CD4-positive, alpha-beta T cell treated with Interleukin-21 for 1 hour (primary cell): Measurements from ENCODE around the gene TADA3.

ENCODE experiments used
- DNase-seq: peaks from one replicate; pipeline ENCODE4 v3.0.0-alpha.2; 2020

The TADA3 gene

DNA sequence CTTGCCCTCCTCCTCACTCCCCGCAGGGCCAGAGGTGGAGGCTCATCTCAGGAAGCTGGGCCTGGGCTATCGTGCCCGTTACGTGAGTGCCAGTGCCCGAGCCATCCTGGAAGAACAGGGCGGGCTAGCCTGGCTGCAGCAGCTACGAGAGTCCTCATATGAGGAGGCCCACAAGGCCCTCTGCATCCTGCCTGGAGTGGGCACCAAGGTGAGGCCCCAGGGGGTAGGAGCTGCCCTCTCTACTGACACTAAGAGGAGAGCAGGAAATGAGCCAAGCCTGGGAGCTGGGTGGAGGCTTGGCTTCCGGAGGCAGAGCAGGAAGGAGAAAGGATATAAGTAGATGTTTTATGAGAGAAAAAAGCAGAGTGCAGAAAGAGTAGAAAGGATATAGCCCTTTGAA is 37.6 kb downstream of the TADA3 start:
- DNase-seq: no peak

DNA sequence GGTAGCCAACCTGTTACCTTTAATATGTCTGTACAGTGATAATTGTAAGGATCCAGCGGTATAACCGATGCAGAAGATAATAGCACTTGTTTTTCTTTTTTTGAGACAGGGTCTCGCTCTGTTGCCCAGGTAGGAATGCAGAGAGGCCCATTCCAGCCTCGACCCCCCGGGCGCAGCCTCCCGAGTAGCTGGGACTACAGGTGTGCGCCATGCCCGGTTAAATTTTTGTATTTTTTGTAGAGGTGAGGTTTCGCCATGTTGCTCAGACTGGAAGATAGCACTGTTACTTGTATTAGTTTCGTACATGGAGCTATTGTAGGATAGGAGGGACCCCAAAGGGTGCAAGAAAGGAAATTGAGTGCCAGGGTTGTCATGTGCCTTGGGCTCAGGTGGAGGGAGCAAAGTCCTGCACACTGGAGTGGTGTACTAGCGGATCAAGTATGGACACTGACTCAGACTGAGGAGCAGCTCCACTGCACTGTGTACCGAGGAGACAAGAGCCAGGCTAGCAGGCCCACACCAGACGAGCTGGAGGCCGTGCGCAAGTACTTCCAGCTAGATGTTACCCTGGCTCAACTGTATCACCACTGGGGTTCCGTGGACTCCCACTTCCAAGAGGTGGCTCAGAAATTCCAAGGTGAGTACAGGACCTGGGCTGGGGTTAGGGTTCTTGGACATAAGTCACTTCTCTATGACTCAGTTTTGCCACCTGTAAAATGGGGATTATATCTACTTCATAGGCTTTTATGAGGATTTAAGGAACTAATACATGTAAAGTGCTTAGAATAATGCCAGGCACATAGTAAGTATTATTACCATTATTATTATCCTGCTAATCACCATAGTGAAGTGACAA is 41.5 kb downstream of the TADA3 start:
- DNase-seq: no peak

DNA sequence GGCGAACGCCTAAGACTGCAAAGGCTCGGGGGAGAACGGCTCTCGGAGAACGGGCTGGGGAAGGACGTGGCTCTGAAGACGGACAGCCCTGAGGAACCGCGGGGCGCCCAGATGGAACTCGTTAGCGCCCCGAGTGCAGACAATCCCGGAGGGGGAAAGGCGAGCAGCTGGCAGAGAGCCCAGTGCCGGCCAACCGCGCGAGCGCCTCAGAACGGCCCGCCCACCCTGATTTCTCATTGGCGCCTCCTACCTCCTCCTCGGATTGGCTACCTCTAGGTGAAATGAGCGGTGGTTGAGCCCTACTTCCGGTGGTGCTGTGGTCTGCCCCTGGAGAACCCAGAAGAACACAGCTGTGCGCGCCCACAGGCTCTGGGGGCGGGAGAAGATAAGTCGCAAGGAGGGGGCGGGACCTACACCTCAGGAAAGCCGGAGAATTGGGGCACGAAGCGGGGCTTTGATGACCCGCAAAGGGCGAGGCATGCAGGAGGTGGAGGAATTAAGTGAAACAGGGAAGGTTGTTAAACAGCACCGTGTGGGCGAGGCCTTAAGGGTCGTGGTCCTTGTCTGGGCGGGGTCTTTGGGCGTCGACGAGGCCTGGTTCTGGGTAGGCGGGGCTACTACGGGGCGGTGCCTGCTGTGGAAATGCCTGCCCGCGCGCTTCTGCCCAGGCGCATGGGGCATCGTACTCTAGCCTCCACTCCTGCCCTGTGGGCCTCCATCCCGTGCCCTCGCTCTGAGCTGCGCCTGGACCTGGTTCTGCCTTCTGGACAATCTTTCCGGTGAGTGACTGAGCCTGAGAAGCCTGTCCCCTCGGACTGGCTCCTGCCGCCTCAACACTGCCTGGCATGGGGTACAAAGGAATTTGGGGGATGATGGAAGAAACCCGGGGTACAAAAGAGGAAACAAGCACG is 42.4 kb downstream of the TADA3 start, which contains the start of gene OGG1:
Gene OGG1 (plus strand): TSS at position 308 of the 911 bp plus-strand sequence. CDS start 335 bp downstream, at position 643.
- peak; percentile 96 for DNase-seq

DNA sequence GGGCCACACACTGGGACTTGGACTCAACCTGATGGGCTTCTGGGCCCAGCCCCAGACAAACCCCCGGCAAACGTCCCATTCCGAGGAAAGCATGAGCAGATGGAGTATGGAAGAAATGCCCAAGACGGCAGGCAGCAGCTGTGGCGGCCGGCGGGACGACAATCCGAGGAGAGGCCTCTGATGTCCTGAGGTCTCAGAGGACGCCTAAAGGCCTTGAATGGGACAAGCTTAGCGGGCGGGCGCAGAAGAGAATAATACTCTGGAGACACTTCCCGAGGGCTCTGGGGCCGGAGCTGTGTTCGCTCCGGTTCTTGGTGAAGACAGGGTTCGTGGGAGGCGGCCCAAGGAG is 43.0 kb downstream of the TADA3 start:
- no peak for DNase-seq

DNA sequence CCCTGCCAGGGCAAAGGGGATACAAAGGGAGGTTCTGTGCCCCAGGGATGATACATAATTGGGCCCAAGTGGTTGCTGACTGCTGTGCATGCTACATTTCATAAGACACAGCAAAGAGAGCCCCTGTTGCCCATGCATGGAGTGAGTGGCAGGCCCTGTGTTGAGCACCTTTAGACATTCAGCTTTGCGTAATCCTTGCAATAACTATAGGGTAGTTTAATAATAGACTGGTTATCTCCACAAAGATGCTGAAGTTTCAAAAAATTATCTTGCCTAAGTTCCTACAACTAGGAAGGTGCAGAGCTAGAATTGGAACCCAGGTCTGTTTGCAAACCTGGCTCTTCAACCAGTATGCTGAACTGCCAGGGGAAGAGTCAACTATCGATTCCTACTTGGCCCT is 44.2 kb downstream of the TADA3 start:
- no peak for DNase-seq

DNA sequence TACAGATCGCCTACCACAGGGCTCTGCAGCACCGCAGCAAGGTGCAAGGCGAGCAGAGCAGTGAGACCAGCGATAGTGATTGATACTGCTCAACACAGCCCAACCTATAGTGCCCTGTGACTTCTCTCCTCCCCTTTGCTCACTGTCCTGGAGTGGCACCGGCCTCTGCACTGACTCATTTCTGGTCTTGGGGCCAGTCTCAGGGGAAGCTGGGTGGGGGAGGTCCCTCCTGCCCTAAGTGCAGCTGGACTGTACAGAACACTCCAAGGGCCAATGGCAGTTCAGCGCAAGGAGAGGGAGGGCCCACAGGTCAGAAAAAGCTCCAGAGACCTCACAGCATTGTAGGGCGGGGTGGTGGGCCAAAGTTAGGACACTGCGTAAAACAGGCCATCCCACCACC is 45.0 kb downstream of the TADA3 start:
- DNase-seq: no peak

DNA sequence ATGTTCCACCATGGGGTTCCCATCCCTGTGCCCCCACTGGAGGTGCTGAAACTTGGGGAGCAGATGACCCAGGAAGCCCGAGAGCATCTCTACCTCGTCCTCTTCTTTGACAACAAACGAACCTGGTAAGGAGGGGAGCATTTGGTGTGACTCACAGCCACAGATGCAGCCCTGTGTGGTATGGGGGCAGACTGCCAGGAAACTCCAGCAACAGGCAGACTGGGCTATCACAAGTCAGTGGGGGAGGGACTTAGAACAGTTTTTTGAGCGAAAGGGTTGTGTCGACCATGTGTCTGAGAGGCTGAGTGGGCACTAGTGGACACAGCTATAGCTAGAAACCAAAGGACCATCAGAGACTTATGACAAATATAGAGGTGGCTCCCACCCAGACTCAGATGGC is 45.9 kb downstream of the TADA3 start:
- DNase-seq: no peak

DNA sequence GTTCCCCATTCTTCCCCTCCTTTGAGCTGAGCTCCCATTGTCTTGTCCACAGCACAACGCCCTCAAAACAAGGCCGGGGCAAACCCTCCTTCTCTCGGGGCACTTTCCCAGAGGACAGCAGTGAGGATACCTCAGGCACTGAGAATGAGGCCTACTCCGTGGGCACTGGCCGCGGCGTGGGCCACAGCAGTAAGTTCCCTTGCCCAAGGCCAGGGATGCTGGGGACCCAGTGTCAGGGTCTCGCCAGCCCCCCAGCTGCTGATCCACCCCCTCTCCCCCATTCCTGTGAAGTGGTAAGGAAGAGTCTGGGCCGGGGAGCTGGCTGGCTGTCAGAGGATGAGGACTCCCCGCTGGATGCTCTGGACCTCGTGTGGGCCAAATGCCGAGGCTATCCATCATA is 46.8 kb downstream of the TADA3 start:
- DNase-seq: no peak

DNA sequence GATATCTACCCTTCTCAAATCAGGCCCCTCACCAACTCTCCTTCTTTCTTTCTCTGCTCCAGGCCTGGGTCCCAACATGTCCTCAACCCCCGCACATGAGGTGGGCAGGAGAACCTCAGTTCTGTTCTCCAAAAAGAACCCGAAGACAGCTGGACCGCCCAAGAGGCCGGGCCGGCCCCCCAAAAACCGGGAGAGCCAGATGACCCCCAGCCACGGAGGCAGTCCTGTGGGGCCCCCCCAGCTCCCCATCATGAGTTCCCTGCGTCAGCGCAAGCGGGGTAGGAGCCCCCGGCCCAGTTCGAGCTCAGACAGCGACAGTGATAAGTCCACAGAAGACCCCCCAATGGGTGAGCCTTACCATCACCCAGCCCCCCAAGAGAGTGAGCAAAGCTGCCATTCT is 48.1 kb downstream of the TADA3 start:
- DNase-seq: no peak

DNA sequence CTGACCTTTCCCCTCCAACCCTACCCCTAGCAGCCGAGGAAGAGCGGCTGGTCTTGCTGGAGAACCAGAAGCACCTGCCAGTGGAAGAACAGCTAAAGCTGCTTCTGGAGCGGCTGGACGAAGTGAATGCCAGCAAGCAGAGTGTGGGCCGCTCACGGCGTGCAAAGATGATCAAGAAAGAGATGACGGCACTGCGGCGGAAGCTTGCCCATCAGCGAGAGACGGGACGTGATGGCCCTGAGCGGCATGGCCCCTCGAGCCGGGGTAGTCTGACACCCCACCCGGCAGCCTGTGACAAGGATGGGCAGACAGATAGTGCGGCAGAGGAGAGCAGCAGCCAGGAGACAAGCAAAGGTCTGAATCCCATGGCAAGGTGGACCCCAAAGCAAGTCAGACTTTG is 48.7 kb downstream of the TADA3 start:
- DNase-seq: no peak

DNA sequence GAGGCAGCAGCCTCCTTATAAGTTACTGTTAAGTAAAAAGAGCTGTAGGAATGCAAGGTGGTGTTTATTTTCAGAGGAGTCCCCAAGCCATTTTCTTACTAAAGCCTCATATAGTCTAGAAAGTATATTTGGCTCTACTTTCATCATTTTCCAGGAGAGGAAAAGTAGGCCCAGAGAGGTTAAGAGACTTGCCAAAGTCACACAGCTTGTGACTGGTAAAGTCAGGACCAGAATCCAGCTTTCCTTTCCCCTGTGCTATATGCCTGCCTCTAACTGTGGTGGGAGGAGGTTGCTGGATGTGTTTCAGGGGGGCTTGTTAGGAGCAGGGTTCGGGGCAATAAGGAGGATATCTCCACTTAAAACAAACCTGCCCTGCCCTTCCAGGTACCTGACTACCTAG is 49.7 kb downstream of the TADA3 start:
- DNase-seq: no peak

DNA sequence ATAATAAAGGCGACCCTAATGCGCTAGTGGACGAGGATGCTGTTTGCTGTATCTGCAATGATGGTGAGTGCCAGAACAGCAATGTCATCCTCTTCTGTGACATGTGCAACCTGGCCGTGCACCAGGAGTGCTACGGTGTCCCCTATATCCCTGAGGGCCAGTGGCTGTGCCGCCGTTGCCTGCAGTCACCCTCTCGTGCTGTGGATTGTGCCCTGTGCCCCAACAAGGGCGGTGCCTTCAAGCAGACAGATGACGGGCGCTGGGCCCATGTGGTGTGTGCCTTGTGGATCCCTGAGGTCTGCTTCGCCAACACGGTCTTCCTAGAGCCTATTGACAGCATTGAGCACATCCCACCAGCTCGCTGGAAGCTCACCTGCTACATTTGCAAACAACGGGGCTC is 53.1 kb downstream of the TADA3 start:
- no peak for DNase-seq

DNA sequence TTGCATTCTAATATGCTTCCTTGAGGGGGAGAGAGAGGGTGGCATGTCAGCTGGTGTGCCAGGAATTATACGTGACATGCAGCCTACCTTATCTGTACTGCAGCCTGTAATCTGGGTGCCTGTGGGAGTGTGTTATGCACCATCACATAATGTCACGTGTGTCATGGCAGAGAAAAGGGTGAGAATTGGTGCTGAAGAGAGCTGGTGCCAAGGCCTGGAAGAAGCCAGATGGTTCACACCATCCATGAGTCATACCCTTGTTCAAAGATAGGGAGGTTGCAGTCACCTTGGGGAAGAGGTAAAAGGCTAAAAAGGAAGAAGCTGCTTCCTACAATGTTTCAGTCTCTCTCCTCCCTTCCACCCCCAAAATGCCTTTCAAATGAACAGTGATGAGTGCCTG is 55.4 kb downstream of the TADA3 start:
- DNase-seq: no peak

DNA sequence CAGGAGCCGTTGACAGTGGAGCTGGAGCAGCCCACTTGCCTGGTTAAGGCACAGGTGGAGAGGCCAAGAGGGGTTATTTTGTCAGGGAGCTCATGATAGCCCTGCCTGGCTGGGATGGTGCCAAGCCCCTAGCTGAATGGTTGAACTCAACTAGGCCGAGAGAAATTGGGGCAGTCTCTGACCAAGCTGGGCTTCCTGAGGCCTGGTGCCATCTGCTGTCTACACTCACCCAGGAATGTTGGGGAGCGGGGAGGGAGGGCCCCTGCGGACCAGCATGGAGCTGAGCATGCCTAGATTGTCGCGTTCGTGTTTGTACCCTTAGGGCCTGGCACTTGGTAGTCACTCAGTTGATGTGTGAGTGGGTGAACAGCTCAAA is 59.5 kb downstream of the TADA3 start:
- no peak for DNase-seq

DNA sequence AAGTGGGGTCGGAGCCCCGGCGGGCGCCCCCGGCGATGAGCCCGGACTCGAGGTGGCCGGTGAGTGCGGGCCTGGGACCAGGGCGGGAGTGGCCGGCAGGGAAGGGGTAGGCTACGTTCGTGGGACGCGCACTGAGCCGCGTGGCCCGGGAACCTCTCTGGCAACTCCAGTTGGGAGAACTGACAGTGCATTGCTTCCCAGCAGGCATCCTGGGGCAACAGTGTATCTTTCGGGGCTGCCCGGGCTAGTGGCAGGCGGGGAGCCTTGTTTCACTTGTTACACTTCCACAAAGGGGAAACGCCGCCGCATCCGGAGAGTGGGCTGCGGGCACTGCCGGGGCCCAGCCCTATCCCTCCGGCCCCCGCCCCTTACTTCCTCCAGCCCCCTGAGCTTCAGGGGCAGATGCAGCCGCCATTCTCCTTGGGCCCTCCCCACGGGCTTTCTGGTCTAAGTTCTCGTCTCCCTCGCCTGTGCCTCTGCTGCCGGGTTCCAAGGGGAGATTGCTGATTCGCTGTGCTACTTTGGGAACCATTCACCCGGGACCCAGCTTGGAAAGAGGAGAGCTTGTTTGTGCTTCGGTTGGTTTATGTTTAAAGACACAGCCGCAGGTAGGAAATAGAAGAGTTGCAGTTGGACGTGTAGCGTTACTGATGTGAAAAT is 60.1 kb downstream of the TADA3 start:
- peak; percentile 64 for DNase-seq

DNA sequence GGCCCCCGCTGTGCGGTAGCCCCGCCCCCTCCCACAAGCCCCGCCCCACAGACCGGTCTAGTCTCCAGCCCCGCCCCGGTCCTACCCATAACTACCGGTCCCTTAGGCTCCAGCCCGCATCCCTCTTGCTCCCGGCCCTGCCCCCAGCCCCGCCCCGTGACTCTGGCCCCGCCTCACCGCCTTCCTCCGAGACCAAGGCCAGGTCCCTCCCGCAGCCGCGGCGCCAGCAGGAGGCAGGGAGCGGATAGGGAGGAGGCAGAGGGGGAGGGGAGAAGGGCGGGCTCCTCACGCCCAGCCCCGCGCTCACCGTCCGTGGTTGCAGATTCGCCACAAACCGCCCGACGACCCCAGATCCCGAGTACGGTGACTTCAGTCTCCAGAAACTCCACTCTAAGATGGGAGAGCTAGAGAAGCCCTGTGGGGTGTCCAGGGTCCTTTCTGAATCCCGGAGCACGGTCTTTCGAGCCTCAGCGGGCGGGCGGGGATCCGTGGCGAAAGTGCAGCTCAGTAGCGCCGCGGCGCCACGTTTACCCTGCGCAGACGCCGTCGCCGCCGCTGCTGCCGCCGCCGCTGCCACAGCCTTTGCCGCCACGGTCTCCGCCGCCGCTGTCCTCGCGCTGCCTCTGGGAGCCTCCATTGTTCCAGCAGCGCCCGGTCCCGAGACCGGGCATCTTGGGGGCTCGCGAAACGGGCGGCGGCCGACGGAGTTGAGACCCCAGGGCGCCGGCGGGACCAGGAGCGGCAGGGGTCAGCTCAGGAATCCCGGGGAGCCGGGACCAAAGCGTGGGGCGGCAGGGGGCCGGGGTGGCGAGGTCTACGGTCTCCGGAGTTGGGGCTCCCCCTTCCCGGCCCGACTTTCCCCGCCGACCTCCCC is 60.8 kb downstream of the TADA3 start, which contains the start of gene BRPF1:
Gene BRPF1 (plus strand): TSS at position 530 of the 874 bp plus-strand sequence. CDS start 2,406 bp downstream, outside the sequence.
- peak; percentile 100 for DNase-seq

DNA sequence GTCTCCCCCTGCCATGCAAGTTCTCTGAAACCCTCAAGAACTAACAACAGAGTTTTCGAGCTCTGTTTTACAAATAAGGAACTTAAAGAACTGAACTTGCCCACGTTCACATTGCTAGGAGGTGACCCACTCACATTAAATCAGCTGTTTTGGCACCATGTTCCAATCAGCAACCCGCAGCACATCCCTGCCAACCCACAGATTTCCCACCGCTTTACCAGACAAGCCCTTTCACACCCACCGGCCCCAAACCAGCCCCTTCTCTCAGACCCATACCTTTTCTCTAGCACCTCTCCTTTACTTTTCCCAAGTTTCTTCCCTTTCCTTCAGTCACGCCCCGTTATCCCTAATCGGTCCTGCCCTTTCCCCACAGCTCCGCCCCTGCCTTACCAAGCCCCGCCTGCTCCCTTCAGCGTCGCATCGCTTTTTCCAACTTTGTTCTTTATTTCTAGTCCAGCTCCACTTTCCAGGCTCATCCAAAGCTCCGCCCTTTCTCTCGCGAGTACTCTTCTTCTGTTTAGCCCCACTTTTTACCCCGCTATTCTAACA is 61.5 kb downstream of the TADA3 start:
- no peak for DNase-seq
